Astrocyte (in vitro differentiated cells and primary cell): ENCODE data around the gene LRRC8A.

ENCODE experiments used
- EZH2 ChIP-seq: IDR thresholded peaks from 2 replicates; pipeline ENCODE4 v1.6.1; 2012; ENCODE audit warnings: mild to moderate bottlenecking, low read length, inconsistent platforms; ENCODE audit not compliant: insufficient read depth
- TF ChIP-seq, protein P1 (sequence below): IDR thresholded peaks from 2 replicates; pipeline ENCODE4 v1.5.1; 2011; ENCODE audit warnings: low read depth, mild to moderate bottlenecking, inconsistent platforms, low read length, moderate library complexity; ENCODE audit not compliant: insufficient read depth

DNA sequence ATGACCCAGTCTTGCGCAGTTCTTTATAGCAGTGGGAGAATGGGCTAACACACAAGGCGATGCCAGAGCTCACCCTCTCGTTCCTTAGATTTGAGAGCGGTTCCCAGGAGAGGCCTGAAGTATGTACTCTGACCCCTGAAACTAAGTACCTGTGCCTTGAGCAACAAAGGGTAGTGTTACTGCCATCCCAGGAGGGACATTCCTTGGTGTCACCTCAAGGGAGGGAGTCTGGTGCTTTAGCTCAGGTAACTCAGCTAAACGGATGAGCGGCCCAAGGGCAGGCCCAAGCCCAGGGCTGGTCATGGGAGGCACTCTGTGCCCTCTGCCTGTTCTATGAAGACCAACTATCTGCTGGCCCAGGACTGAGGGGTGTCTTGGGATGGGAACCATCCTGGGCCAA is 20.4 kb upstream of the LRRC8A start:
- TF ChIP-seq, protein P1, sequence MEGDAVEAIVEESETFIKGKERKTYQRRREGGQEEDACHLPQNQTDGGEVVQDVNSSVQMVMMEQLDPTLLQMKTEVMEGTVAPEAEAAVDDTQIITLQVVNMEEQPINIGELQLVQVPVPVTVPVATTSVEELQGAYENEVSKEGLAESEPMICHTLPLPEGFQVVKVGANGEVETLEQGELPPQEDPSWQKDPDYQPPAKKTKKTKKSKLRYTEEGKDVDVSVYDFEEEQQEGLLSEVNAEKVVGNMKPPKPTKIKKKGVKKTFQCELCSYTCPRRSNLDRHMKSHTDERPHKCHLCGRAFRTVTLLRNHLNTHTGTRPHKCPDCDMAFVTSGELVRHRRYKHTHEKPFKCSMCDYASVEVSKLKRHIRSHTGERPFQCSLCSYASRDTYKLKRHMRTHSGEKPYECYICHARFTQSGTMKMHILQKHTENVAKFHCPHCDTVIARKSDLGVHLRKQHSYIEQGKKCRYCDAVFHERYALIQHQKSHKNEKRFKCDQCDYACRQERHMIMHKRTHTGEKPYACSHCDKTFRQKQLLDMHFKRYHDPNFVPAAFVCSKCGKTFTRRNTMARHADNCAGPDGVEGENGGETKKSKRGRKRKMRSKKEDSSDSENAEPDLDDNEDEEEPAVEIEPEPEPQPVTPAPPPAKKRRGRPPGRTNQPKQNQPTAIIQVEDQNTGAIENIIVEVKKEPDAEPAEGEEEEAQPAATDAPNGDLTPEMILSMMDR = no peak
- TF ChIP-seq EZH2 = no peak
